PC-3 (cell line): Measurements from ENCODE around the gene PEA15.

ENCODE experiments used
- EZH2 ChIP-seq: fragments of 300-600 bp; sonication (generic); IDR thresholded peaks from one replicate; pipeline ENCODE4 v1.6.1; 2017; ENCODE audit warnings: antibody characterized with exemption, mild to moderate bottlenecking, low read length; ENCODE audit not compliant: unreplicated experiment
- EZH2phosphoT487 ChIP-seq: fragments of 300-600 bp; sonication (generic); IDR thresholded peaks from 2 replicates; pipeline ENCODE4 v1.6.1; 2018; ENCODE audit warnings: mild to moderate bottlenecking, antibody characterized with exemption, low read length, borderline replicate concordance
- TF ChIP-seq, protein P1 (sequence below): fragments of 300-600 bp; sonication (generic); conservative IDR thresholded peaks from 2 replicates; pipeline ENCODE4 v1.5.1; 2017; ENCODE audit warnings: antibody characterized with exemption, low read depth, mild to moderate bottlenecking, low read length

DNA sequence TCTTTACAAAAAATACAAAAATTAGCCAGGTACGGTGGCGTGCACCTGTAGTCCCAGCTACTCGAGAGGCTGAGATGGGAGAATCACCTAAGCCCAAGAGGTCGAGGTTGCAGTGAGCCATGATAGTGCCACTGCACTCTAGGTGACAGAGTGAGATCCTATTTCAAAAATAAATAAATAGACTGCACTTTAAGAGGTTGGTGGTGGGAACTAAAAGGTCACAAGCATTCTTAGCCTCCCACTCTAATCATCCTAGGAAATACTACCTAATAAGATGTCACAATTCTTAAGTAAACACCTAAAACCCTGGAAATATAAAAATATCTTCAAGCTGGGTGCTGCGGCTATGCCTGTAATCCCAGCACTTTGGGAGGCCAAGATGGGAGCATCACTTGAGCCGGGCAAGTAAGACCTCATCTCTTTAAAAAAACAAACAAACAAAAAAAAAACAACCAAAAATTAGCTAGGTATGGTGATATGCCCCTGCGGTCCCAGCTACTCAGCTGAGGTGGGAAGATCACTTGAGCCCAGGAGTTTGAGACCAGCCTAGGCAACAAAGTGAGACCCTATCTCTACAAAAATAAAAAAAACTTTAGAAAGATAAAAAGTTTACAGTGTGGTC, 53.1 kb downstream of the PEA15 start:
- TF ChIP-seq, protein P1, sequence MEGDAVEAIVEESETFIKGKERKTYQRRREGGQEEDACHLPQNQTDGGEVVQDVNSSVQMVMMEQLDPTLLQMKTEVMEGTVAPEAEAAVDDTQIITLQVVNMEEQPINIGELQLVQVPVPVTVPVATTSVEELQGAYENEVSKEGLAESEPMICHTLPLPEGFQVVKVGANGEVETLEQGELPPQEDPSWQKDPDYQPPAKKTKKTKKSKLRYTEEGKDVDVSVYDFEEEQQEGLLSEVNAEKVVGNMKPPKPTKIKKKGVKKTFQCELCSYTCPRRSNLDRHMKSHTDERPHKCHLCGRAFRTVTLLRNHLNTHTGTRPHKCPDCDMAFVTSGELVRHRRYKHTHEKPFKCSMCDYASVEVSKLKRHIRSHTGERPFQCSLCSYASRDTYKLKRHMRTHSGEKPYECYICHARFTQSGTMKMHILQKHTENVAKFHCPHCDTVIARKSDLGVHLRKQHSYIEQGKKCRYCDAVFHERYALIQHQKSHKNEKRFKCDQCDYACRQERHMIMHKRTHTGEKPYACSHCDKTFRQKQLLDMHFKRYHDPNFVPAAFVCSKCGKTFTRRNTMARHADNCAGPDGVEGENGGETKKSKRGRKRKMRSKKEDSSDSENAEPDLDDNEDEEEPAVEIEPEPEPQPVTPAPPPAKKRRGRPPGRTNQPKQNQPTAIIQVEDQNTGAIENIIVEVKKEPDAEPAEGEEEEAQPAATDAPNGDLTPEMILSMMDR, result no peak
- TF ChIP-seq EZH2phosphoT487, result no peak
- TF ChIP-seq EZH2, result no peak
